Caco-2 (cell line): Measurements from ENCODE around the gene NASP. TPM values are rescaled to one million over a fixed set of nuclear protein-coding genes. Genes with fewer than 3 reads are reported as not detected.
A peak's percentile ranks its signal among the peaks of the same experiment; 100 is the strongest.

Experiments used
- BruUV-seq: library from RNA; stranded (reverse); fragments of 400-500 nt; replicated peaks from 2 replicates; lab custom pipeline; 2021; lab: Mats Ljungman, UMichigan
- CTCF ChIA-PET: fragments of 300-600 bp; sonication (Branson Sonifier 250); formaldehyde crosslinking; loops from one replicate; lab custom pipeline; 2022; ENCODE audit warnings: antibody characterized with exemption; lab: Charles Lee
- POLR2A ChIA-PET: fragments of 300-600 bp; sonication (Branson Sonifier 250); formaldehyde crosslinking; loops from one replicate; lab custom pipeline; 2022; ENCODE audit warnings: antibody characterized with exemption; lab: Charles Lee
- DNase-seq, 2 experiments: peaks; one replicate each; pipeline versions ENCODE4 v3.0.0 to v3.0.0-alpha.2; 2020 to 2022
- H3K27me3 ChIP-seq: replicated peaks from 2 replicates; pipeline ENCODE4 v1.6.0; 2011; ENCODE audit warnings: low read length; ENCODE audit not compliant: control insufficient read depth, insufficient read depth
- H3K36me3 ChIP-seq: 2 replicates; pipeline ENCODE4 v1.5.1; 2011; ENCODE audit warnings: low read length; ENCODE audit not compliant: control insufficient read depth, insufficient read depth
- H3K4me1 ChIP-seq: fragments of 250-450 bp; sonication (Bioruptor Pico); 2 replicates; pipeline ENCODE4 v1.5.1; 2020; ENCODE audit warnings: mild to moderate bottlenecking
- H3K4me3 ChIP-seq: 2 replicates; pipeline ENCODE4 v1.5.1; 2011; ENCODE audit warnings: low read depth, mild to moderate bottlenecking, control low read depth, low read length
- H3K9me3 ChIP-seq: fragments of 250-450 bp; sonication (Bioruptor Pico); 2 replicates; pipeline ENCODE4 v1.5.1; 2020; ENCODE audit warnings: mild to moderate bottlenecking, moderate library complexity
- H3K27ac Mint-ChIP-seq: one replicate; pipeline ENCODE4 v1.8.0; 2022; ENCODE audit warnings: mixed read lengths; ENCODE audit not compliant: unreplicated experiment
- H3K27me3 Mint-ChIP-seq: one replicate; pipeline ENCODE4 v1.8.0; 2022; ENCODE audit warnings: mixed read lengths; ENCODE audit not compliant: insufficient read depth, unreplicated experiment
- H3K36me3 Mint-ChIP-seq: one replicate; pipeline ENCODE4 v1.8.0; 2022; ENCODE audit warnings: mild to moderate bottlenecking, mixed read lengths; ENCODE audit not compliant: insufficient read depth, unreplicated experiment
- H3K4me1 Mint-ChIP-seq: one replicate; pipeline ENCODE4 v1.8.0; 2022; ENCODE audit warnings: low read depth, mixed read lengths; ENCODE audit not compliant: unreplicated experiment
- H3K4me3 Mint-ChIP-seq: one replicate; pipeline ENCODE4 v1.8.0; 2022; ENCODE audit warnings: mild to moderate bottlenecking, moderate library complexity, mixed read lengths; ENCODE audit not compliant: unreplicated experiment
- H3K9me3 Mint-ChIP-seq: one replicate; pipeline ENCODE4 v1.8.0; 2022; ENCODE audit warnings: mixed read lengths; ENCODE audit not compliant: unreplicated experiment
- intact Hi-C: fragments of 100-400 bp; cut with micrococcal nuclease; formaldehyde crosslinking; loops from one replicate; pipeline ENCODE4 v1.10.0; 2022; ENCODE audit not compliant: unreplicated experiment
- total RNA-seq: library from RNA; stranded (reverse); gene quantifications from 2 replicates; pipeline ENCODE4 v1.2.3, GENCODE V29; 2022
- TF ChIP-seq, protein P1 (sequence below), 2 experiments: fragments of 200-600 bp in 1 of 2; IDR thresholded peaks; 1 replicate in 1 of 2; 2 replicates in 1 of 2; pipeline versions ENCODE4 v1.5.1 to v1.8.0; 2011 to 2022; ENCODE audit warnings: antibody characterized with exemption in 1 of 2, control low read depth in 1 of 2, inconsistent platforms in 1 of 2, low read depth in 1 of 2, low read length in 1 of 2, mild to moderate bottlenecking in 1 of 2, moderate library complexity in 1 of 2; ENCODE audit not compliant: insufficient read depth in 1 of 2, severe bottlenecking in 1 of 2, unreplicated experiment in 1 of 2

Gene NASP
- total RNA-seq, 1 experiment from 2014 or later = 183 TPM

DNA sequence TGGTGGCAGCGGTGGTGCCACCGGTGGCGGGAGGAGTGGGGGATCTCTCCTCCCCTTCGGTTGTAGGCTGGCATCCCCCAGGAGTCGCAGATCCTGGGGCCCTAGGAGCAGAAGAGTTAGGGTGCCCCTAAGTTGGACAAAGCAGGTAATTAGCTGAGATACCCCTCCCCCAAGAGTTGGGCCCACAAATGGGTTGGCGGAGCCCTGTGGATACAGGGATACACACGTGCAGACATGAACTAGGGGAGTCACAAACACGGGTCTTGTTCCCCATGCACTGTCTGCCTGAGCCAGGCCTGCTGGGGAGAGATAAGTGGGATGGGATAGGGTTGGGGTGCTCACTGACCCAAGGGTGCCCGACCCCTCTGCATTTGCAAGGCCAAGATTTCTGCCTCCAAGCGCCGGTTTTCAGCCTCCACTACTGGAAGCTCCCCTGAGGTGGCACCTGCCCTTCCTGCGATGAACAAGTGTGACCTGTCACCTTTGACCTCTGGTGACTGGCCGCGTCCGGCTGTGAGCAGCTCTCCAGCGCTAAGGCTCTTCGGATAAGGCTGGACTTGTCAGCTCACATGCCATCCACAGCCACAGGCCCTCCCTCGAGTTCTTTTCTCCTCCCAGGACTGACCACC lies 38.2 kb downstream of the NASP start:
- no peak overlapping the region for H3K4me3 ChIP-seq
- H3K4me3 Mint-ChIP-seq = no peak overlapping the region
- DNase-seq = no peak
- no peaks in the 10 kb centered on the region for H3K27me3 ChIP-seq
- no peak overlapping the region for H3K27ac Mint-ChIP-seq
- BruUV-seq = no TSS peak
- no peaks in the 10 kb centered on the region for H3K9me3 ChIP-seq
- no peaks in the 10 kb centered on the region for H3K4me1 Mint-ChIP-seq
- ChIA-PET POLR2A (no interaction called here), CTCF (no interaction called here)
- peaks cover 81% of the 10 kb centered on the region for H3K36me3 Mint-ChIP-seq
- peaks cover 2% of the 10 kb centered on the region; the same call in 1 of the 2 replicates for H3K36me3 ChIP-seq
- H3K27me3 Mint-ChIP-seq = no peaks in the 10 kb centered on the region
- TF ChIP-seq, protein P1, sequence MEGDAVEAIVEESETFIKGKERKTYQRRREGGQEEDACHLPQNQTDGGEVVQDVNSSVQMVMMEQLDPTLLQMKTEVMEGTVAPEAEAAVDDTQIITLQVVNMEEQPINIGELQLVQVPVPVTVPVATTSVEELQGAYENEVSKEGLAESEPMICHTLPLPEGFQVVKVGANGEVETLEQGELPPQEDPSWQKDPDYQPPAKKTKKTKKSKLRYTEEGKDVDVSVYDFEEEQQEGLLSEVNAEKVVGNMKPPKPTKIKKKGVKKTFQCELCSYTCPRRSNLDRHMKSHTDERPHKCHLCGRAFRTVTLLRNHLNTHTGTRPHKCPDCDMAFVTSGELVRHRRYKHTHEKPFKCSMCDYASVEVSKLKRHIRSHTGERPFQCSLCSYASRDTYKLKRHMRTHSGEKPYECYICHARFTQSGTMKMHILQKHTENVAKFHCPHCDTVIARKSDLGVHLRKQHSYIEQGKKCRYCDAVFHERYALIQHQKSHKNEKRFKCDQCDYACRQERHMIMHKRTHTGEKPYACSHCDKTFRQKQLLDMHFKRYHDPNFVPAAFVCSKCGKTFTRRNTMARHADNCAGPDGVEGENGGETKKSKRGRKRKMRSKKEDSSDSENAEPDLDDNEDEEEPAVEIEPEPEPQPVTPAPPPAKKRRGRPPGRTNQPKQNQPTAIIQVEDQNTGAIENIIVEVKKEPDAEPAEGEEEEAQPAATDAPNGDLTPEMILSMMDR (IDR thresholded peaks at IDR 0.05; ENCODE audit: insufficient read depth in 1 of 2, low read depth in 1 of 2, low read length in 1 of 2, severe bottlenecking in 1 of 2, unreplicated experiment in 1 of 2) = no peak
- no peaks in the 10 kb centered on the region for H3K4me1 ChIP-seq
- no peaks in the 10 kb centered on the region for H3K9me3 Mint-ChIP-seq
- intact Hi-C loops = no loop called here

DNA sequence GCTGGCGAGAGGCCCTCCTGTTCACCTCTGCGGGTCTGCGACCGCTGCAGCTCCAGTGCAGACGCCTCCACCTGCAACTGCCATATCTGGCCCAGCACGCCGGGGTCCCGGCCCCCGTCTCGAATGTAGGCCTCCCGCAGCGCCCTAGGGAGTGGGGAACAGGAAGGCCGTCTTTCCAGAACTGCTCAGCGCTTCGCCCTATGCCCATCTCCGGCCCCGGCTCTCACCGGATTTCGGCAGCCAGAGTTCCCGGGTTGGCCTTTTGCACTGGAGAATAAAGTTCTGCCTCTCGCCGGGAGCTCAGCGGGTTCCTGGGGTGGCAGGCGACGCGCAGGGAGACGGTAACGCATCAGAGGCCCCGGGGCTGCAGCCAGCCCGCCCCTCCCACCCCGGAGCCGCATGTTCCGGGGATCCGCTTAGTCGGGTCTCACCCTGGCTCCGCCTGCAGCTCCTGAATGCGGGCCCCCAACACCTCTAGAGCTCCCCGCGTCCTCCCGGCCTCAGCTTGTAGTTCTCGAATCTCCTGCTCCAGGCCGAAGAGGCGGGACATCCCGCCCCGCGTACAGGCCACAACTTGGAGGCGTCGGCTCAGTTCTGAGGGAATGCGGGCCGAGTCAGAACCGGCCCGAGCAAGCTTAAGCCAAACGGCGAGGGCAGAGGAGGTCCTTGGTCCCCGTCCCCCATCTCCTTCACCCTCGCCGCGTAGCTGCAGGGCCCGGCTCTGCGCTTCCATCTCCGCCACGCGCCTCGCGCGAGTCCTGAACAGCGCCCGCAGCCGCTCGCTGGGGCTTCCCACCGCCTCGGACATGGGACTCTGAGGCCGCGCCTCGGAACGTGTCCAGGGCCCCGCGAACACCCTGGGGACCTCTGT lies 38.9 kb downstream of the NASP start:
- no peak overlapping the region for H3K4me3 ChIP-seq
- Mint-ChIP-seq H3K9me3 (no peaks in the 10 kb centered on the region), H3K27ac (peak overlapping the region; percentile 57), H3K36me3 (peaks cover 78% of the 10 kb centered on the region), H3K4me3 (no peak overlapping the region), H3K4me1 (no peaks in the 10 kb centered on the region), H3K27me3 (no peaks in the 10 kb centered on the region)
- TF ChIP-seq, protein P1 (IDR thresholded peaks at IDR 0.05; ENCODE audit: insufficient read depth in 1 of 2, low read depth in 1 of 2, low read length in 1 of 2, severe bottlenecking in 1 of 2, unreplicated experiment in 1 of 2) = no peak
- no TSS peak for BruUV-seq
- intact Hi-C loops = no loop called here
- H3K9me3 ChIP-seq = no peaks in the 10 kb centered on the region
- no peaks in the 10 kb centered on the region for H3K27me3 ChIP-seq
- no peaks in the 10 kb centered on the region; the same call in 1 of the 2 replicates for H3K36me3 ChIP-seq
- POLR2A ChIA-PET = no interaction called here
- no peak for DNase-seq
- H3K4me1 ChIP-seq = no peaks in the 10 kb centered on the region
- CTCF ChIA-PET = interaction anchor here (0.7 kb wide), 1 partner anchor 624 kb away, joined by 3 read pairs; no protein-coding TSS in a partner anchor

DNA sequence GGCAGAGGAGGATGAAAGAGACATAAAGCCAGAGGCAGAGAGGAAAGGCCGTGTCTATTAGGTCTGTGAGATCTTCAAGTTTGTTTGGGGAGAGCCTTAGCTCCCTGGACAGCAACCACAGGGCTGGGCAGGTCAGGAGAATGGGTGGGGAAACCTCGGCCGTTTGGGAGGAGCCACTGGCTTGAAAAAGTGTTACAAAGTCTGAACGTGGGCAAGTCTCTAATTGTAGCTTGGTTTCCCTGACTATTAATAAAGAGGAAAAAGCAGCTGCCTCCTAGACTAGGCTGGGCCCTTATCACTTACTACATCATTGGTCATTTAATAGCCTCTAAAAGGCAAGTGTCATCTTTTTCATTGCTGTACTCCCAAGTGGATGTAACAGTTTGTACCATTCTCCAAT lies 40.1 kb downstream of the NASP start, which contains the start of gene CCDC17:
Gene CCDC17, minus strand, starts transcription at position 83 of the 400 bp plus-strand sequence. CDS start 145 bp downstream, outside the sequence.
- H3K4me1 Mint-ChIP-seq = no peaks in the 10 kb centered on the region
- POLR2A ChIA-PET = no interaction called here
- H3K27ac Mint-ChIP-seq = peak within 1 kb of the TSS; percentile 57
- no peaks in the 10 kb centered on the region; the same call in 1 of the 2 replicates for H3K36me3 ChIP-seq
- intact Hi-C loops = no loop called here
- DNase-seq = no peak
- BruUV-seq = no TSS peak
- H3K36me3 Mint-ChIP-seq = peaks cover 76% of the 10 kb centered on the region
- no peaks in the 10 kb centered on the region for H3K27me3 ChIP-seq
- H3K4me3 Mint-ChIP-seq = no peak within 1 kb of the TSS
- TF ChIP-seq, protein P1 (IDR thresholded peaks at IDR 0.05; ENCODE audit: insufficient read depth in 1 of 2, low read depth in 1 of 2, low read length in 1 of 2, severe bottlenecking in 1 of 2, unreplicated experiment in 1 of 2) = no peak
- H3K4me1 ChIP-seq = no peaks in the 10 kb centered on the region
- H3K27me3 Mint-ChIP-seq = no peaks in the 10 kb centered on the region
- CTCF ChIA-PET = no interaction called here
- H3K9me3 Mint-ChIP-seq = no peaks in the 10 kb centered on the region
- H3K9me3 ChIP-seq = no peaks in the 10 kb centered on the region
- no peak within 1 kb of the TSS for H3K4me3 ChIP-seq
